ENCODE data around the gene ESR2.
"Not testable (repeated sequence)": the region's sequence is repeated elsewhere in the genome, so short reads cannot be mapped to it uniquely, and the experiment has no call there.

The ESR2 gene

DNA sequence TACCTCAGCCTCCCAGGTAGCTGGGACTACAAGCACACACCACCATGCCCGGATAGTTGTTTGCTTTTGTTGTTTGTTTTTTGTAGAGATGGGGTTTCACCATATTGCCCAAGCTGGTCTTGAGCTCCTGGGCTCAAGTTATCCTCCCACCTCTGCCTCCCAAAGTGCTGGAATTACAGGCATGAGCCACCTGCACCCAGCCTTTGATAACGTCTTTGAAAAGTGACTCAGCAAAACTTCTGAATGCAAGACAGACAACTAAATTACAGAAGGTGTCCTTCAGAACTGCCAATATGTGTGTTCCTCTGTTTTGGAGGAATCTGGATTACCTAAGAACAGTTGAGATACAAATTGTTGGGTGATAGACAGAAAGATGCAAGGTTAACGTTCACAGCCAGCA lies 99.8 kb downstream of the ESR2 start:
- no peak for DNase-seq

DNA sequence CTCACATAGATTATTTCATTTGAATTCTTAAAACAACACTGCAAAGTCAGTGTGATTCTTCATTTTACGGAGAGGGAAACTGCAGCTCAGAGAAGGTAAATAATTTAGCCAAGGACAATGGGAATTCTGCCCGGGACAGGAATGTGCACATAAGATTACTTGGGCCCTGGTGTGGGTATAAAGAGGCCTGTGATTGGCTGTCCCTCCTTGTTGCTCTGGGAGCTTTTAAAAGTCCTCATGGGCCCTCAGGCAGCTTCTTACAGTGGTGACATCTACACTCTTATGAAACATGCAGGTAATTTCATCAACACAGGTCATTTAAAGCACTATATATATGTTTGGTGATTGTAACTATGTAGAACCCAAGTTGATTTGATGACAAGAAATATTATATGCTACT lies 100.3 kb downstream of the ESR2 start:
- DNase-seq, result no peak

- no peak for DNase-seq
These were observed 102.4 kb downstream of the ESR2 start for GRCh38 chr14:64191756-64192155.

DNA sequence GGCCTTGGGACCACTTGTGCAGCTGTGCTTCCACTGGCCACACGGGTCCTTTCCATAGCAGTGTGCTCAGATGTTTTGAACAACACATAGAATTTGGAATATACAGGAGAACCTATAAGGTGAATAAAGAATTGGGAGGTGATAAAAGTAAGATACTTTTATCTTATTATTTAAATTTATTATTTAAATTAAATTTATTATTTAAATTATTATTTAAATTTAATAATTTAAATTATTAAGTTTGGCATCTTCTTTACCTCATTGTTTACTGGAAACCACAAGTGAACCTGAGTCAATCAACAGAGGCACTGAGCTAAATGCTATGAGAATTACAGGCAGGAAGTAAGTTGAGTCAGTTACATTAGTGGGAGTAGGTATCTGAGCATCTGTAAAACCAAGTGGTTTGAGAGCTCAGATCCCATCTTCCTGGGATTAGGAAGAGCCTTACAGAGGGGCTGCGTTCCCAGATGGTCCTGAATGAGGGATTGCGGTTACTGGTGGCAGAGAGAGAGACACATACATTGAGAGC lies 103.1 kb downstream of the ESR2 start:
- no peak for DNase-seq

- no peak for DNase-seq
These were observed 106.8 kb downstream of the ESR2 start for GRCh38 chr14:64187331-64187730.

GRCh38 chr14:64186231-64187129 lies 107.7 kb downstream of the ESR2 start:
- no peak for DNase-seq

DNA sequence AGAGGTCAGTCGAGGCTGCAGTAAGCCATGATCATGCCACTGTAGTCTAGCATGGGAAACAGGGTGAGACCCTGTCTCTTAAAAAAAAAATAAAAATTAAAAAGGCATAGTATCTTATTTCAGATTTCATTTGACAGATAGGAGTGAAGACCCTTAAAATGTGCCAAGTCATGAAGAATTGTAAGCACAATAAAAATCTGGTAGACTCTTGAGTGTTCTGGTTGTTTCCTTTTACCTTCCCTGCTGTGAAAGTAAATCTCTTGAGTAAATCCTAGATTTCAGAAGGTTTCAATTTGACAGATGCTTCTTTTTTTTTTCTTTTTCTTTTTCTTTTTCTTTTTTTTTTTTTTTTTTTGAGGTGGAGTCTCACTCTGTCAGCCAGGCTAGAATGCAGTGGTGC lies 109.0 kb downstream of the ESR2 start:
- DNase-seq, result no peak

- DNase-seq, result no peak
These were observed 110.0 kb downstream of the ESR2 start for GRCh38 chr14:64184103-64184729.

- not testable (repeated sequence) for DNase-seq
These were observed 111.3 kb downstream of the ESR2 start for GRCh38 chr14:64182908-64183307.

DNA sequence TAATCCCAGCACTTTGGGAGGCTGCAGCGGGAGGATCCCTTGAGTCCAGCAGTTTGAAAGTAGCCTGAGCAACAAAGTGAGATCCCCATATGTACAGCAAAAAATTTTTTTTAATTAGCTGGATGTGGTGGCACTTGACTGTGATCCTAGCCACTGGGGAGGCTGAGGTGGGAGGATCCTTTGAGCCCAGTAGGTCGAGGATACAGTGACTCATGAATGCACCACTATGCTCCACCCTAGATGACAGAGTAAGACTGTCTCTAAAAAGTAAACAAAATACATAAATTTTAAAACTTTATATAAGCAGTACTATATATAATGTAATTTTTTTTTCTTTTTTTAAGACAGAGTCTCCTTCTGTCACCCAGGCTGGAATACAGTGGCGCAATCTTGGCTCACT lies 115.4 kb downstream of the ESR2 start:
- no peak for DNase-seq

- DNase-seq, result no peak
These were observed 117.8 kb downstream of the ESR2 start for GRCh38 chr14:64176330-64176729.

DNA sequence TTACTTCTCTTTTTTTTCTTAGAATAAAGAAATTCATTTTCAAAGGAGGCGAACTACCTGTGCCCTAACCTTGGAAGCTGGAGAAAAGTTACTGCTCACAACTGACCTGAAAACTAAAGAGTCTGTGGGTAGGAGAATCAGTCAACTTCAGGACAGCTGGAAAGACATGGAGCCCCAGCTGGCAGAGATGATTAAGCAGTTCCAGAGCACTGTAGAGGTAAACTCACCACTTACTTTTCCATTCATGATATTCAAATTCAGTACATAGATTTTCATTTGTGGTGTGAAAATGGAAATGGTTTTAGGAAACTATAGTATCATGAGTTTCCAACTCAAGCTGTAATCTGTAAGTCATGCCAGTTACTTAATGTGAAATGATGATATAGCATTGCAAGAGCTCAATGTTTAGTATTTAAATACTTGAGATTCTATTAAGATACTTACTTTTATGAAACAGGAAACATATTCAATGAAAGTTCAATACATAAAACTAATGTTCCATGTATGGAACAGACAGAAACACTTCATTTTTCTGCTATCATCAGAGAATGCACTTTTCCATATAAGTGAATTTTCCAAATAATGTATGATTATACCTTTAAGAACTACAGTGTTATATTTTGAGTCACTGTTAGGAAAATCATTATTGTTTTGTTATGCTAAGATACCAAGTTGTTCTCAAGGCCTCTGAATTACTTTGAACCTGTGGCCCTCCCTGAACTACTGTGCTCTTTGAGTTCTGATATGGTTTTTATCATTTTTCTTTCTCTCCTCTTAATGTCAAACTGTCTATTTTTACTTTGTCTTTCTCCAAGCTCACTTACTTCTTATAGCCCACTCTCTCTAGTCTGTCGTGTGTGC lies 119.0 kb downstream of the ESR2 start:
- no peak for DNase-seq

DNA sequence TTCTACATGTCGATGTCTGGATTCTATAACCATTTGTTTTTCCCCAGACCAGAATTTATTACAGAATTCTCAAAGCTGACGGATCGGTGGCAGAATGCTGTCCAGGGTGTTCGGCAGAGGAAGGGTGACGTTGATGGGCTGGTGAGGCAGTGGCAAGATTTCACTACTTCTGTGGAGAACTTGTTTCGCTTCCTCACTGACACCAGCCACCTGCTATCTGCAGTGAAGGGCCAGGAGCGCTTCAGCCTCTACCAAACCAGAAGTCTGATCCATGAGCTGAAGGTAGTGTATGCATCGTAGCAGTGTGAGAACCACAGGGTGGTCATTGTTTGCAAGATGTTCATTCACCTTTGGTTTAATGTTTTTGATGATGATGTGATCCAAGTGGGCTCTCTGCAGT lies 124.0 kb downstream of the ESR2 start:
- DNase-seq, result no peak

DNA sequence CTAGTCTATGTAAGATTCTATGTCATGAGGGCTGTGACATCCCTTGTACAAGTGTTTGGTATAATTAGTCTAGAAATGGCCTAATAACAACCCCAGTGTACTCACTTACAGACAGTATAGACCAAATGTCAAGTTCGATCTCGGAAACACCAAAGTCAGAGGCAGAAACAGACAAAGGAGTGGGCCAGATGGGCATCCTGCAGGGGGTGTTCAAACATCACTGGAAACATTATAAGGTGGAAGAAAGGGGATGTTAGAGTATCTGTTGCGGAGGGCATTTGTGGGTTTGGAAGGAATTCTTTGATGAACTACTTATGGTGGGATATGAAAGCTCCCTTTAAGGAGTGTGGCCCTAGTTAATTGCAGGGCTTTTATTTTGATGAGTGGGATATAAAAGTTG lies 134.6 kb downstream of the ESR2 start:
- no peak for DNase-seq

GRCh38 chr14:64158608-64159007 lies 135.6 kb downstream of the ESR2 start:
- DNase-seq, result no peak

DNA sequence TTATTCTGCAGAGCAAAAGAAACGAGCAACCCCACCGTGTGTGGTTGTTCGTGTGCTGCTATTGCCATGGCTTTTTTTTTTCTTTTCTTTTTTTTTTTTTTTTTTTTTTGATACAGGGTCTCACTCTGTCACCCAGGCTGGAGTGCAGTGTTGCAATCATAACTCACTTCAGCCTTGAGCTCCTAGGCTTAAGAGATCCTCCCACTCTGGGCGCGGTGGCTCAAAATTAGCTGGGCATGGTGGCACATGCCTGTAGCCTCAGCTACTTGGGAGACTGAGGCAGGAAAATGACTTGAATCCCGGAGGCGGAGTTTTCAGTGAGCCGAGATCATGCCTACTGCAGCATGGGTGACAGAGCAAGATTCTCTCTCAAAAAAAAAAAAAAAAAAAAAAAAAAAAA lies 144.2 kb downstream of the ESR2 start:
- DNase-seq, result no peak

DNA sequence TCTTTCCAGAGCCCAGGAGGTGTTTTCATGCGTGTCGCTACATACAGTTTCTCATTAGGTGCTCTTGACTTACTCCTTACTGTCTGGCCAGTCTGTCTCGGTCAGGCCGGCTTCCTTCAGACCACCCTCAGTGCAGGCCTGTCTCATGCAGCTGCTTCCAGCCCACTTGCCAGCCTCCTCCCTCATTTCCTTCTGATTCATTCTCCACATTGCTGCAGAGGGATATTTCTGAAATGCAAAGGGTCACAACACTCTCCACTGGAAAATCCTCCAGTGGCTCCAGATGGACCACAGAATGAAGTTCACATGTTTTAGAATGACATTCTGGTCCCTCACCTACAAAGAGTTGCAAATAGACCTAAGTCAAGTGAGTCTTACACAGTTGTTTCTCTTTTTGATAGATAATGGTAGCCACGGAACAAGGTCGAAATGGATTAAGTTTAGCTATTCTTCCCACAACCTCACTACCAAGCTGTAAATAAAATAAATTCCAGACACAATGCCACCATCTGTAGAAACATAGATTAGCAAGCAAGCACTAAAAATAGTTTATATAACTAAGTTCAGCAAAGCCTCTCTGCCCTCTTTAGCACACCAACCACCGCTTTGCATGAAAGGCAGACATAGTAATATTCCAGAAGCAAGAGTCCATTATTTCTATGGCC lies 146.9 kb downstream of the ESR2 start:
- no peak for DNase-seq

DNA sequence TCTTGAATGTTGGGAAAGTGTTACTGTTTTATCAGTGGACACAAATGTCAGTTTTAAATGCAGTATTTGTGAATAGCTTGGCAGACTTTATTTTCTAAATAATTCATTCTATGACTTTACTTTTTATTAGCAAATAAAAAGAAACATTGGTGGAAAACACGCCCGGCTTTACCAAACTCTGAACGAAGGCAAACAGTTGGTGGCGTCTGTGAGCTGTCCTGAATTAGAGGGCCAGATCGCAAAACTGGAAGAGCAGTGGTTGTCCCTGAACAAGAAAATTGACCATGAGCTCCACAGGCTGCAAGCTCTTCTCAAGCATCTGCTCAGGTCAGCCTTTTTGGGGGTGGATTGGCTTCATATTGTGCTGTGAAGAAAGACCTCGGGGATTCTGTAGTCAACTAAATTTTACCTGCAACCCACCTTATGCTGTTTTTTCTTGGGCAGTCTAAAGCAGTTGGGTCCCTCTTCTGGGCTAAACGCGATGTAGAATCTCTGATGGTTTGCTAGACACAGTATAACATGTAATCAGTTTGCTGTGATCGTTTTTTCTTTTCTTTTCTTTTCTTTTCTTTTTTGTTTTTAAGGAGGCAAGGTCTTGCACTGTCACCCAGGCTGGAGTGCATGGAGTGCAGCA lies 156.4 kb downstream of the ESR2 start:
- DNase-seq, result no peak

- DNase-seq, result no peak
These were observed 167.6 kb downstream of the ESR2 start for GRCh38 chr14:64126548-64126947.

DNA sequence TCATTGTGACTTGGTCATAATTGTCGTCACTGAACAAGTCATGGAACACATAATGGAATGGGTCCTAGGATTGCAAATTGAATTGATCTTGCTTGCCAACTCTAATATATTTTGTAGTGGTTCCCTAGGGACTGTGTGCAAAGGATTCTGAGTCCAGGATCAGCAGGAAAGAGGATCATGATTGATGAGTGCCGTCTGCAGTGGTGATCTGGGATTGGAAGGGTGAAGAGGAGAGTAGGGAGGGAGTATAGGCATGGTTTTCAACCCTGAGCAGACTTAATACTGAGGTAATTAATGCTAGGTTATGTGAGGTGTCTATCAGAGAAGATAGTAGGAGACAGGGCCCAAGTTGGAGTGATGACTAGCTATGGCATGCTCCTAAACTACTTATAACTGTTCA lies 168.9 kb downstream of the ESR2 start:
- DNase-seq, result no peak

GRCh38 chr14:64123241-64123822 lies 170.8 kb downstream of the ESR2 start:
- DNase-seq, result no peak

- no peak for DNase-seq
These were observed 174.2 kb downstream of the ESR2 start for GRCh38 chr14:64119980-64120379.
